HT1080 (cell line): ENCODE results near the gene C5orf46. TPM values are rescaled to one million over a fixed set of nuclear protein-coding genes. Genes with fewer than 3 reads are reported as not detected.
A peak's percentile ranks its signal among the peaks of the same experiment; 100 is the strongest.
"Not testable (repeated sequence)": the region's sequence is repeated elsewhere in the genome, so short reads cannot be mapped to it uniquely, and the experiment has no call there.

Source experiments
- DNase-seq: peaks from one replicate; pipeline ENCODE4 v3.0.0-alpha.2; 2015; ENCODE audit warnings: low read depth
- polyA plus RNA-seq, 2 experiments: library from polyadenylated mRNA; depleted of rRNA; stranded (reverse); fragments of >200 nt; gene quantifications; 2 replicates each; pipeline ENCODE4 v1.2.3, GENCODE V29; 2015
- total RNA-seq: library from RNA; depleted of rRNA; stranded (reverse); fragments of >200 nt; shearing (Covaris generic); gene quantifications from 2 replicates; pipeline ENCODE4 v1.2.3, GENCODE V29; 2014; rRNA removed

Gene C5orf46
- 0.84 and 3.3 TPM in 2 replicates for total RNA-seq
- 0.45 and 2.0 TPM in 2 replicates for polyA plus RNA-seq (2015; cell fraction: cytosol; rRNA removed)
- polyA plus RNA-seq (2015; cell fraction: nucleus; rRNA removed), result 0.45 and 0.79 TPM in 2 replicates

DNA sequence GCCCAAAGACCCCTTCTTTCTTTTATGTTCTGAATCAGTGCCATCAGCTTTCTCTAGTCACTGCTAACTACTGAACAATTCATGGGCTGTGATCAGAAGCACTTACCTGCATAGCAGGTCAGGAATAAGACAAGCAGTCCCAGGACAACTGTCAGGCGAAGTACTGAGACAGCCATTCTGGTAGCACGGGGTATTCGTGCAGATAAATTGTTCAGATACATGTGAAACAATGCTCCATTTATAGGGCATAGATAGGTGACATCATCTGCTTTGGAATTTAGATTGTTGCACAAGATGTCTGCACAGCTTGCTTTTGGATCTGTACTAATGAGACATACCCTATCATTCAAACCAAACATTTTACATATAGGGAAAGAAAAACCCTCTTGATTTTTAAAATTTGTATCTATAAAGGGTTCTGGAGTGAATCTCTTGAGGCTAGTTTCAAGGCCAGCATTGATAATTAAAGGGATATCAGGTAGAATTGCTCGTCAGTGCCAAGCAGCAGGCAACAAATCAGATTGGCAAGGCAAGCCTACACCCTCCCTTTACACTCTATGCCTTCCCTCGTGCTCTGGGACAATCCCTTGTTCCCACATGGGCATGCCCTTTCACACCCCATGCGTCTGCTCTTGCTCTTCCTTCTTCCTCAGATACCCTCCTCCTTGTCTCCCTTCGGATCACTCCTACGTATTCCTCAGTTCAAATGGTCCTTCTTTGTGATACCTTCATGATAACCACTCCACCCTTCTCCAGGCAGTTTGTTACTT, at the start of gene C5orf46:
C5orf46 (minus strand) TSS at position 213 of the 770 bp plus-strand sequence; CDS start at position 176, 37 bp downstream.
- peak; percentile 66 for DNase-seq

DNA sequence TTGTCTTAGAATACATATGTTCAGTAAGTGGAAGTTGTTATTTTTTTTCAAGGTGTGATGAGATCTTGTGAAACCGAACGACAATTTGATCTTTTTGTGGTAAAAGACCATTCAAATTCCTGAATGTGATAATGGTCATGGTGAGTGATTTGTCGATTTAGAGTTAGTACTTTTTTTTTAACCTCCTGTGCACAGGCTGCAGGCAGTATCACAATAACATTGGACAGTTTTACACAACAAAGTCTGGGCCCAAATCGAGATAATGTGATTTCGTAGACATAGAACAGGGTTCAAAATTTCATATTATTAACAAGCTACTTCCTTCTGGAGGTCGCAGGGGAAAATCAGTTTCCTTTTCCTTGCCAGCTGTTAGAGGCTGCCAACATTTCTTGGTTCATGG, 48.6 kb upstream of the C5orf46 start:
- no peak for DNase-seq

DNA sequence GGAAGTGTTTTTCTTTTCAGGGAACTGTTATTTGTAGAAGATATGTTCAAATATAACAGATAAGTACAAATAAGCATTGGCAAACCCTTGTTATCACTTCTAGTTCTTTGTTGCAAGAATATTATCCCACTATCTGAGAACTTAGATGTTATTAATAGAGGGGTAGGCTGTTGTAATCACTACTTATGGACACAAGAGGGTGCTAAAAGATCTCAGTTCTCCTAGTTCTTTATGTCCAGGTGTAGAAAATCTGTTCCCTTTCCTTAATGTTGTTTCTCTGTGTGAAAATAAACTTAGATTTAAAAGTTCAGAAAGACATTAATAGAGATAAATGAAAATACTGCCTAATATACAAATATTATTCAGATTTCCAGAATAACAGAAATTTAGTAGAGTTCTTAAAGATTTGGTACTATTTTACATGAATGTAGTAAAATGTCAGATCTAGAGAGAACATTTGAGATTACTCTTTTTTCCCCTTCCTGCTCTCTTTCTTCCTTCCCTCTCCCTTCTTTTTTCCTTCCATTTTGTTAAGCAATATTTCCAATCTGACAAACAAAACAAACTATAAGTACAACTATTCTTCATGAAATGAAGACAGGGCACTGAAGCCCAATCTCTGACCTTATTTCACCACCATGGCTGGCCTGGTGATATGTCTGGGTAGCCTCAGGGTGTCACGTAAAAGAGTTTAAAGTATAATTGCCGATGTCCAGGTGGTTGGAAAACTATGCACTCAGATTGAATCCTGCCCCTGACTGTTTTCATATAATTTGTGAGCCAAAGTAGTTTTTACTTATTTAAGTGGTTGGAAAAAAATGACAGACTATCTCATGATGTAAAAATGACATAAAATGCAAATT, 43.6 kb upstream of the C5orf46 start:
- DNase-seq, result peak; percentile 22

DNA sequence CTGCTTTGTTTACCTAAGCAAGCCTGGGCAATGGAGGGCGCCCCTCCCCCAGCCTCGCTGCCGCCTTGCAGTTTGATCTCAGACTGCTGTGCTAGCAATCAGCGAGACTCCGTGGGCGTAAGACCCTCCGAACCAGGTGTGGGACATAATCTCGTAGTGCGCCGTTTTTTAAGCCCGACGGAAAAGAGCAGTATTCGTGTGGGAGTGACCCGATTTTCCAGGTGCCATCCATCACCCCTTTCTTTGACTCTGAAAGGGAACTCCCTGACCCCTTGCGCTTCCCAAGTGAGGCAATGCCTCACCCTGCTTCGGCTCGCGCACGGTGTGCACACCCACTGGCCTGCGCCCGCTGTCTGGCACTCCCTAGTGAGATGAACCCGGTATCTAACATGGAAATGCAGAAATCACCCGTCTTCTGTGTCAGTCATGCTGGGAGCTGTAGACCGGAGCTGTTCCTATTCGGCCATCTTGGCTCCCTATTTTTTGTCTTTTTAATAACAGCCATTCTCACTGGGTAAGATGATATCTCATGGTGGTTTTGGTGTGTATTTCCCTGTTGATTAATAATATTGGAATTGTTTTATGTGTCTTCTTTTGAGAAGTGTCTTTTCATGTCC, 40.4 kb upstream of the C5orf46 start:
- DNase-seq, result not testable (repeated sequence)

DNA sequence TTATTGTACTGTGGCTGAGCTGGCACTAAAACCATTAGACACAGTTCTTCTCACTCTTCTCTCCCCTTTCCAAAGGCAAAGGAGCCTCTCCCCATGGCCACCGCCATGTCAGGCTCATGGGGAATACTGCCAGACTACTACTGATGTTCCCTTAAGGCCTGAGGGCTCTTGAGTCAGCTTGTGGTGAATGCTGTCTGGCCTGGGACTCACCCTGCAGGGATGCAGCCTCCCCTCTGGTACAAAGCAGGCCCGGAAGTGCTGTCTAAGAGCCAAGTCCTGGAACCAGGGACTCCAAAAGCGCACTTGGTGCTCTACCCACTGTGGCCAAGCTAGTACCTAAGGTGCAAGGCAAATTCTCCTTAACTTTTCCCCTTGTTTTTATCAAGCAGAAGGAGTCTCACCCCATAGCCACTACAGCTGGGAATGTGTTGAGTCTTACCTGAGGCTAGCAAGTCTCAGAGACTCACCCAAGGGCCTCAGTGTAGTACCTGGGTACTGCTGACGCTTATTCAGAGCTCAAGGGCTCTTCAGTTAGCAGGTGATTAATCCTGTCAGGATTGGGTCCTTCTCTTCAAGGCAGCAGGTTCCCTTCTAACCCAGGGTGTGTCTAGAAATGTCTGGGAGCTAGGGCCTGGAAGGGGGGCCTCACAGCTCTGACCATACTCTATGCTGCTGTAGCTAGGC, 33.2 kb upstream of the C5orf46 start:
- DNase-seq, result peak; percentile 28

DNA sequence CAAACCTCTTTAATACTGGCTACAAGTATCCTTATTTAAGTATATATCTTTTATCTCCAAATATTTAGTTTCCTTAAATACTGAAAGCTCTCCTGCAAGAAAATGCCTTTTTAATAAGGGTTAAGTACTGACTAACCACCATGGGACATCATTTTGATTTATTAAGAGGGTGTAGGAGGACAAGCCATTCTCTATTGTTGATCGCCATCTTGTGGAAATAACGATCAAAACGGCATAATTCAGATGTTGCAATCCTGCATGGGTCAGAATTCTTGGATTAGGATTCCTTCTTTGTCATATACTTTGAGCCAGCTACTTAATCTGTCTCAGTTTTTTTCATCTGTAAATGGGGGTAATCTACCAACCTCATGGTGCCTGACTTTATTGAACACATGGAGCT, 28.7 kb upstream of the C5orf46 start:
- peak; percentile 63 for DNase-seq

DNA sequence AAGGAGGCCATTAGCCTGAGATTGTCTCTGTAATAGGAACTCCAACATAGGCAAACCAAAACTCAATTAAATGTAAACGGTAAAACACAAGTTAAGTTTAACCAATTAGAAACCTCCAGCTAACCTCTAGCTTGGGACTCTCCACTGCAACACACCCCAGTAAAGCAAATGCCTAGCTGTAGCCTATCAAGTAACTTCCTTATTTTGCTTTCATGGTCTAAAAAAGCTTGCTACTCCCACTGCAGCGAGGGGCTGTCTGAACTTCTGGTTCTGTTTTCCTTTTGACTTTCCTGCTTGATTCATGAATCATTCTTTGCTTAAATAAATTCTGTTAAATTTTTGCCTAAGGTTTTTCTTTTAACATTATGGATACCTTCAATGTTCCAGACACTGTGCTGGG, 24.4 kb upstream of the C5orf46 start:
- no peak for DNase-seq

DNA sequence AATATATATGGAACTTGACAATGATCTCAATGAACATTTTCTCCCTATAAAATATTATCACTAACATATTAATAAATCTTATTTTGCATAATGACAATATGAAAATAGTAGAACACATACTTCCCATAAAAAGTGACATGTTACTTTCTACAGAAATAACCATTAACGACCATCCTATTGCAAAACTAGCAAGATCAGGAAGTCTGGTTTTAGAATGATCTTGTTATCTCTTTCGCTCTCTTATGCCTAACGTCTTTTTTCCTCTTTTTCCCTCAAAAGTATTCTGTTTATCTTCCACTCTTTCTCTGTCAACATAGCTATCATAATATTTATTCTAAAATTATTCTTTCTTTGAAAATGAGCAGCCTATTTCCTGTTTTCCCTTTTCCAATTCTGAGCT, 21.6 kb upstream of the C5orf46 start:
- DNase-seq, result no peak

DNA sequence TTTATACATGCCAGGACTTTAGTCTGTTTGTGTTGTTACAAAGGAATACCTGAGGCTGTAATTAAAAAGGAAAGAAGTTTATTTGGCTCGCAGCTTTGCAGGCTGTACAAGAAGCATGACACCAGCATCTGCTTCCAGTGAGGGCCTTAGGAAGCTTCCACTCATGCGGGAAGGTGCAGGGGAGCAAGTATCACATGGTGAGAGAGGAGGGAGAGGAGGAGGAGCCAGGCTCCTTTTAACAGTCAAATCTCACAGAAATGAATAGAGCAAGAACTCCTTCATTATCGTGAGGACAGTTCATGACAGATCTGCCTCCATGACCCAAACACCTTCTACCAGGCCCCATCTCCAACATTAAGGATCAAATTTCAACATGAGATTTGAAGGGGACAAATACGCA, 18.7 kb upstream of the C5orf46 start:
- DNase-seq, result no peak

DNA sequence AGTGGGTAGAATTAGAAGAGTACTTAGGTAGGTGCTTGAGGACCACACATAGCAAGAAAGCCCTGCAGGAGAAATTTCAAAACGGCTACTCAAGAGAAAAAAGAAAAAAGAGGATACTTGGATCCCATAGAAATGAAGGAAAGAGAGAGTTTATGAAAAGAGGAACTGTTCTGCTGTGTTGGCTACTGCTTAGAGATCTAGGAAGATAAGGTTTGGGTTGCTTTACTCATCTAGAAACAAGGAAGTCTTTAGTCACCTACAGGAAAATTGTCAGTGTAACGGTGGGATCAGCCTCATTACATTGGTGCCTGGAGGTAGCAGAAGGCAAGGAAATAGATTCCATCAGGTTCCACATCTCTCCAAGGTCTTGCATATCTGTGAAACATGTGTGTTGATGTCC, 14.8 kb upstream of the C5orf46 start:
- no peak for DNase-seq

DNA sequence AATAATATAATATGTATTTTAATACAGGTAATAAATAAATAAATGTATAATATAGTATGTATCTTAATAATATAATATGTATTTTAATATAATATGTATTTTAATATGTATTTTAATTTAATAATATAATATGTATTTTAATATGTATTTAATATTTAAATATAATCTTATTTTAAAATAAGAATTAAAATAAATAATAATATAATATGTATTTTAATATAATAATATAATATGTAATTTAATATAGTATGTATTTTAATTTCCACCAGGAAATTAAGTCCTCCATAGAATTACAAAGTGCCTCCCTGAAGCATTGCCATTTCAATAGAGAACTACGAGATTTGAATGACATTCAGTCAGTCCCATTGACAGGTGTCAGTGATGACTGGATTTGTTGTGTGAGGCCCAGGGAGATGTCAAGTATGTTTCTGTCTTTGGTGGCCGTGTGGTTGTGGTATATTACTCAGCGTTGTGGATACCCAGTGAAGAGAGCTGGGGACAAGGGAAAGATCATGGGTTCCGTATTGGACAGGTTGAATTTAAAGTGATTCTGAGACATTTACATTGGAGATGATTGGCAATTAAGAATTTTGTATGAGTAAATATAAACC, 14.2 kb upstream of the C5orf46 start:
- DNase-seq, result no peak

DNA sequence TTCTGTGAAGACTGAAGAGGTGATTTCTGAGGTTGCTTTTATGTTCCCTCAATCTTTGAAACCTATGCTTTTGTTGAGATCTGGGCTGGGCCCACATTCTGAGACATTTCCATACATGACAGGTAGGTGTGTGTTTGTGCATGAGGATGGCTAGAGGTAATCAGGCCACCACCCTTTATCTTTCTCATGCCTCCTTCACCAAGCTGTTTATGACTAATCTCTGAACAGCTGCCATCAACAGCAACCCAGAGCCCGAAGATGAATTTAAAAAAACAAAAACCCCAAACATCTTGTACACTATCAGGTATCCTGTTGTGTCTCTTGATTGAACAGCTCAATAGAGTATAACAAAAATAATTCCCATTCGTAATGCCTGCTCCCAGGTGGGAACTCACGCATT, 12.6 kb upstream of the C5orf46 start:
- DNase-seq, result no peak

DNA sequence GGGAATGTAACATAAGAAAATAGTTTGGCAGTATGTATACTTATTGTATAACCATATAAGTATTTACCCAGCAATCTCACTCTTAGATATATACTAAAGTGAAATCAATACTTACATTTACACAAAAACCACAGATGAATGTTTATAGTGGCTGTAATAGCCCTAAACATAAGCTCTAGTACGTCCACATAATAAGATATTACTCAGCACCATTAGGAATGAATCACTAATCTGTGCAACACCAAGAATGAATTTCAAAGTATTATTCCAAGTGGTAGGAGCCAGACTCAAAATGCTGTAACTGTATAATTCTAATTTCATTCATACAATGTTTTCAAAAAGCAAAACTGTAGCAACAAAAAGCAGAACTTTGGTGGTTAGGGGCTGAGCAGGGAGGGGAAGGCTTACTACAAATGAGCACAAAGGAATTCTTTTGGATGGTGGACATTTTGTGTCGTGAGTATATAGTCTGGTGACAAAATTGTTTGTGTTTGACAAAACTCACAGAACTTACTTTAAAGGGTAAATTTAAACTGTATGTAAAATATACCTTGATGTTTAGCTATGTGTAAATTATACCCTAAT, 11.9 kb upstream of the C5orf46 start:
- DNase-seq, result no peak

DNA sequence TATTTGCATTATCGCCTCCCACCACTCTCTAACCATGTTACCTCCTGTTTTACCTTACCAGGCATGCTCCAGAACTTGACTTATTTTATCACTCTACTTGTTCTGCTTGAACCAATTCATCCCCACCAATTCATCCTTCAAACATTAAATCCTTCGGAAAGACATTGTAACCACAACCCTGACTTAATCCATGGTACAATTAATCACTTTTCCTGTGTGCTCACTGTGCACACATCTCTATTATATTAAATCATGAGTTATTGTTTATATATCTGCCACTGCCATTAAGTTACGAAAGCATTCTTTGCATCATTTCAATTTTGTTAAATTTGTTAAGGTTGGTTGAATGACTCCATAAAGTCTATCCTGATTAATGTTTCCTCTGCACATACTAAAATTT, 7.4 kb upstream of the C5orf46 start:
- DNase-seq, result peak; percentile 64

DNA sequence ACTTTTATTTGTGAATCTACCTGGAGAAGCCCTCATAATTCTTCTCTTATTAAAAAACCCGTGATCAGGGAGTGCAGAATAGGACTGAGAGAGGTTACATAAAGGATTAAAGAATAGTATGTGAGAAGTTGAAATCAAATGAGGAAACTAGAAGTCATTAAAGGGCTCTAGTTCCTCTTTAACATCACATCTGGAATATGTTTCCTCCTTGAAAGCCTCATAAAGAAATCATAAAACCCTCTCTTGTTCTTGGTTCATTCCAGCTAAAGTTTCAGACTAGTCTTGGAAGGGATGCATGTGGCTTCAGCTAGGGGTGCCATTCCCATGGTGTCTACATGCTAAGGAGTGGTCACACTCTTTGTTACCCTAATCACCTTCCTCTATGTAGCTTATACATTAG, 5.7 kb upstream of the C5orf46 start:
- no peak for DNase-seq

DNA sequence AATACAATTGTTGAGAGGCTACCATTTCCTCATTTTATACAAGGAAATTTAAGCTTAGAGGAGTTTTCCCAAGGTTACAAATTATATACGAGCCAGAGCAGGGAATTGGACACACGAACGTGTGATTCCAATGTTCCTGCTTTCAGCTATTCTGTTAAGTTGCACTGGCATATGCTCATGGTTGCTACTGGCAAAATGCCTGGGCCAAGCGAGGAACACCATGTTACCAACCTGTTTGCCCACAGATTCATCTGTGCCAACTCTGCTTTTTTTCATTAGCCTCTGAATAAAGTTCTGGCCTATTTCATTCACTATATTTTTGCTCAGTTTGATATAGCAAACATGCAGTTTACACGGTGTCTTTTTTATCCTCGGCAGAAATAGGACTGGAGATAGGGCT, 5.1 kb upstream of the C5orf46 start:
- DNase-seq, result no peak

DNA sequence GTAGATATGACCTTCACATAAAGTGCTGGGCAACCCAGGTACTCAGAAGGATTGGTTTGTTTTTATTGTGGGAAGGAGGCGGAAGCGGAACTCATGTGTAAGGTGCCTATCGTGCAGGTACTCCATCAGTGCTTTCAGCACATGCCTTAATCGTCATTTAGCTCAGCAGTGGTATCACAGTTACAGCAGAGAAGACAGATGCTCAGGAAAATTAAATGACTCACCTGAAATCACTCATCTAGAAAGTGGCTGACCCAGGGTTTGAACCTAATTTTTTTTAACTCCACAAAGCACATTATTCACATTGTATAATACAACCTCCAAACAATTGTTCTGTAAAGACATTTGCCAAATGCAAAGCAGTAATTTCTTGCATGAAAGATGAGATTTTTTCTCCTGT, 2.2 kb downstream of the C5orf46 start:
- DNase-seq, result peak; percentile 26

DNA sequence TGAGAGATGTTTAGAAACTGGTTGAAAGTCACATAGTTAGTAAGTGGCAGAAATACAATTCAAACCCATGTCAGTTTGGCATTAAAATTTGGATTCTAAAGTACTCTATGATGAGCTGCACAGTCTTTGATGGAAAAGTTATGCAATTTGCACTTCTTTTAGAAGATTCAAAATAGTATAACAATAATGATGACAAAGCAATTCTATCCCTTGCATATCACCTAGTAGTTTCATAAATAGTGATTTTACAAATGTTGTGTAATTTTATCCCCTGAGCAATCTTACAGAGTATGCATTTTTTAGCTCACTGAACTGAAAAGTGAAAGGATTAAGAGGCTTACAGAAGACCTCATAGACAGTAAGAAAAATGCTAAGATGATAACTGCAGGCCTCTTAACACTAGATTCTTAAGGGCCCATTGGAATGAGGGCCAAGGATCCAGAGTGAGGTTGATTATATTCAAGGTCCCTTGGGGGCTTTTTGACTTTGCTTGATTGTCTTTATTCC, 3.7 kb downstream of the C5orf46 start:
- no peak for DNase-seq

DNA sequence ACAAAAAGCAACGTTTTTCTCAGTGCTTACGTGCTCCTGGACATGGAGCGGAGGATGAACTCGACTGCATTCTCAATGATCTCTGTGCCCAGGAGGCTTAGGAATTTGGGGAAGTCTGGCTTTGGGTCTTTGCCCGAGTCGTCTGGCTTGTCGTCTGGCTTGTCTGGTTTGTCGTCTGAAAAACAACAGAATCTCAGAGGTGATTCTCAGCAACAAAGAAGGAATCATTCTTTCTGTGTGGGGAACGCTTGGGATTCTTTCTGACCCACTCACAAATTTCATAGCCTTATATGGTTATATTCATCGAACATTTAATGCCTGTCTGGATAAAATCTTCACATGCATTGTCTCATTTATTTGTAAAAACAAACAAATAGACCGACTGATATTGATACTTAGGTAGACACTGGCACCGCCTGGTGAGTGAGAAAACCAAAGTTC, 4.7 kb downstream of the C5orf46 start:
- no peak for DNase-seq

DNA sequence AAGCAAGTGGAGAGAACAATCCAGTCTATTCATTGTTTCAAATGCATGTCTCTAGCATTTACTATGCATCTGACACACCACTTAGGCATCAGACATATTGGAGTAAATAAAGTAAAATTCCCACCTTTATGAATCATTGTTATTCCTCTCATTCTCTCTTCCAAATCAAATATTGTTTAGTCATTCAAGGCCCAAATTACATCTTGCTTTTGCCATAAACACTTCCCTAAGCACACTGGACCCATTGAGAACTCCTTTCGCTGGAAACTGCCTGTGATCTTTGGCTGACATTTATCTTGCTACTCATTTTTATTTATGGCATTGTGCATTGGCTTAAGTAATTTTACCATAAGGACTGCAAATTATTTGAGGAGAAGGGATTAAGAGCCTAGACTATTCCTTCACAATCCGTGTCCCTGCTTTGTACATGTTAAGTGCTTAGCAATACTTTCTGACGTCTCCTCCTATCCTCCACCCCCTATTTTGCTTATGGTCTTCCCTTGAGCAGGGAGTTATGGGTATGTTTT, 7.4 kb downstream of the C5orf46 start:
- DNase-seq, result peak; percentile 80
